MCF 10A (cell line): Measurements from ENCODE around the gene CSTPP1. TPM values are rescaled to one million over a fixed set of nuclear protein-coding genes. Genes with fewer than 3 reads are reported as not detected.

Experiments used
- BruUV-seq: library from RNA; stranded (reverse); fragments of 400-500 nt; replicated peaks from 2 replicates; lab custom pipeline; 2021; lab: Mats Ljungman, UMichigan
- CTCF ChIA-PET: fragments of 300-600 bp; sonication (Branson Sonifier 250); formaldehyde crosslinking; extraction: SDS; loops from one replicate; lab custom pipeline; 2021; ENCODE audit warnings: antibody characterized with exemption, inconsistent platforms; lab: Yijun Ruan, JAX
- POLR2A ChIA-PET: fragments of 300-600, 350-650 bp; sonication (Branson Sonifier 250); formaldehyde crosslinking; extraction: SDS; loops from one replicate; lab custom pipeline; 2020; ENCODE audit warnings: antibody characterized with exemption, inconsistent platforms; lab: Yijun Ruan, JAX
- DNase-seq: peaks from one replicate; pipeline ENCODE4 v3.0.0-alpha.2; 2018; ENCODE audit not compliant: unreplicated experiment
- H3K27ac Mint-ChIP-seq: one replicate; pipeline ENCODE4 v1.8.0; 2022; ENCODE audit warnings: mild to moderate bottlenecking, low read depth, mixed read lengths; ENCODE audit not compliant: unreplicated experiment
- H3K27me3 Mint-ChIP-seq: one replicate; pipeline ENCODE4 v1.8.0; 2022; ENCODE audit warnings: mixed read lengths; ENCODE audit not compliant: insufficient read depth, unreplicated experiment
- H3K36me3 Mint-ChIP-seq: one replicate; pipeline ENCODE4 v1.8.0; 2022; ENCODE audit warnings: mild to moderate bottlenecking, moderate library complexity, mixed read lengths; ENCODE audit not compliant: insufficient read depth, unreplicated experiment
- H3K4me1 Mint-ChIP-seq: one replicate; pipeline ENCODE4 v1.8.0; 2022; ENCODE audit warnings: mixed read lengths; ENCODE audit not compliant: insufficient read depth, unreplicated experiment
- H3K4me3 Mint-ChIP-seq: one replicate; pipeline ENCODE4 v1.8.0; 2022; ENCODE audit warnings: mild to moderate bottlenecking, moderate library complexity, mixed read lengths; ENCODE audit not compliant: unreplicated experiment
- H3K9me3 Mint-ChIP-seq: one replicate; pipeline ENCODE4 v1.8.0; 2022; ENCODE audit warnings: mixed read lengths; ENCODE audit not compliant: unreplicated experiment
- intact Hi-C: fragments of 100-400 bp; cut with micrococcal nuclease; formaldehyde crosslinking; loops from 2 replicates; pipeline ENCODE4 v1.14.1; 2022
- total RNA-seq: library from RNA; stranded (reverse); gene quantifications from 2 replicates; pipeline ENCODE4 v1.2.3, GENCODE V29; 2022
- TF ChIP-seq, protein P1 (sequence below): fragments of 200-600 bp; IDR thresholded peaks from one replicate; pipeline ENCODE4 v1.8.0; 2022; ENCODE audit warnings: antibody characterized with exemption, mild to moderate bottlenecking; ENCODE audit not compliant: unreplicated experiment

The CSTPP1 gene
- total RNA-seq, 1 experiment from 2014 or later, result 19.2 TPM

DNA sequence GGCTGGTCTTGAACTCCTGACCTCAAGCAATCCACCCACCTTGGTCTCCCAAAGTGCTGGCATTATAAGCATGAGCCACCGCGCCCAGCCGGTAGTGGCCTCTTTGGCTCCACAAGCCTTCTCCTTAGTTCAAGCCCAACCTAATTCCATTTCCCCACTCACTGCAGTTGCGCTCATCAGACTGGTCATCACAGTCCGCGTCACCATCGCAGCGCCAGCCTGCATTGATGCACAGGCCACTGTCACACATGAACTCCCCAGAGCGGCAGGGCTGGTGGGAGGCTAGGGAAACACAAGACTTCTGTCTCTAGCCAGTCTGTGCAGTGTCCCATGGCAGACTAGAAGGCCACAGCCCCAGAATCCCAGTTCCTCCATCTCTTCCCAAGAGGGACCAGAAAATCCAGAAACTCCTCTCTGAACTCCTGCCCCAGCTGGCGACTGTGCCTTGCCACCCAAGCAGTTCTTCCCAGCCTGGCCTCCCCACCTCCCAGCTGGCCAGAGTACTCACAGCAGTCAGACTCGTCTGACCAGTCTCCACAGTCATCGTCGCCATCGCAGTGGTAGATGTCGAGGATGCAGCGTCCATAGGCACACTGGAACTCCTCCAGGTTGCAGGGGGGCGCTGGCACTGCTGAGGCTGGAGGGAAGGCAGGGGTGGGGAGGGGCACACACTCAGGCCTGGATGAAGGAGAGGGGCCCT is 38.0 kb upstream of the CSTPP1 start:
- Mint-ChIP-seq H3K4me1 (peaks cover 12% of the 10 kb centered on the region), H3K27me3 (no peaks in the 10 kb centered on the region), H3K27ac (no peak overlapping the region), H3K4me3 (no peak overlapping the region), H3K9me3 (no peaks in the 10 kb centered on the region), H3K36me3 (no peaks in the 10 kb centered on the region)
- TF ChIP-seq, protein P1, sequence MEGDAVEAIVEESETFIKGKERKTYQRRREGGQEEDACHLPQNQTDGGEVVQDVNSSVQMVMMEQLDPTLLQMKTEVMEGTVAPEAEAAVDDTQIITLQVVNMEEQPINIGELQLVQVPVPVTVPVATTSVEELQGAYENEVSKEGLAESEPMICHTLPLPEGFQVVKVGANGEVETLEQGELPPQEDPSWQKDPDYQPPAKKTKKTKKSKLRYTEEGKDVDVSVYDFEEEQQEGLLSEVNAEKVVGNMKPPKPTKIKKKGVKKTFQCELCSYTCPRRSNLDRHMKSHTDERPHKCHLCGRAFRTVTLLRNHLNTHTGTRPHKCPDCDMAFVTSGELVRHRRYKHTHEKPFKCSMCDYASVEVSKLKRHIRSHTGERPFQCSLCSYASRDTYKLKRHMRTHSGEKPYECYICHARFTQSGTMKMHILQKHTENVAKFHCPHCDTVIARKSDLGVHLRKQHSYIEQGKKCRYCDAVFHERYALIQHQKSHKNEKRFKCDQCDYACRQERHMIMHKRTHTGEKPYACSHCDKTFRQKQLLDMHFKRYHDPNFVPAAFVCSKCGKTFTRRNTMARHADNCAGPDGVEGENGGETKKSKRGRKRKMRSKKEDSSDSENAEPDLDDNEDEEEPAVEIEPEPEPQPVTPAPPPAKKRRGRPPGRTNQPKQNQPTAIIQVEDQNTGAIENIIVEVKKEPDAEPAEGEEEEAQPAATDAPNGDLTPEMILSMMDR, result no peak
- no TSS peak for BruUV-seq
- no peak for DNase-seq
- ChIA-PET POLR2A (no interaction called here), CTCF (interaction anchor here (1.6 kb wide), 1 partner anchor 255 kb away, joined by 3 read pairs; no protein-coding TSS in a partner anchor)
- intact Hi-C loops, result no loop called here

DNA sequence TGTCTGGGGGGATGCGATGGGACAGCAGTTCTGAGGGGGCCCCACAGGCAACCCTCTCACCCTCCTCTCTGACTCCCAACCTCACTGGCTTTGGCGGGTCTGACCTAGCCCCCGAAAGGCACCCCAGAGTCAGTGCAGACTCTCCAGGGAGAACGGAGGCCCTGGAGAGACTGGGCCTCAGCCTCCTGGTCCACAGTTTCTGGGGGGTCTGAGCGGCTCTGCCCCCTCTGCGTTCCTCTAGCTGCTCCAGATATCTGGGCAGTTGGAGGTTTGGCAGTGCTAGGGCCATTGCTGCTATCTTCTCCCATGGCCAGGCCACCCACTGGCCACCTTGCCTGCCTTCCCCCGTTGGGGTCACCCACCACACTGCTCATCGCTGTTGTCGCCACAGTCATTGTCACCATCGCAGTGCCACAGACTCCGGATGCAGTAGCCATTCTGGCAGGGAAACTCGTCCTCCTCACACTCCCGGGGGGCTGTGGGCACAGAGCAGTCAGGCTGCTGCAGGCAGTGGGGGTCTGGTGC is 37.0 kb upstream of the CSTPP1 start:
- H3K27me3 Mint-ChIP-seq, result peaks cover 7% of the 10 kb centered on the region
- H3K4me3 Mint-ChIP-seq, result no peak overlapping the region
- intact Hi-C loops, result no loop called here
- H3K36me3 Mint-ChIP-seq, result no peaks in the 10 kb centered on the region
- DNase-seq, result no peak
- CTCF ChIA-PET, result interaction anchor here (0.6 kb wide), 2 partner anchors 91 to 1791 kb away, joined by 3 to 4 read pairs; no protein-coding TSS in a partner anchor
- POLR2A ChIA-PET, result interaction anchor here (0.9 to 1.8 kb wide), 2 partner anchors 13 to 15 kb away, joined by 3 to 5 read pairs; no protein-coding TSS in a partner anchor
- no TSS peak for BruUV-seq
- no peaks in the 10 kb centered on the region for H3K9me3 Mint-ChIP-seq
- TF ChIP-seq, protein P1, result no peak
- no peak overlapping the region for H3K27ac Mint-ChIP-seq
- peaks cover 12% of the 10 kb centered on the region for H3K4me1 Mint-ChIP-seq

DNA sequence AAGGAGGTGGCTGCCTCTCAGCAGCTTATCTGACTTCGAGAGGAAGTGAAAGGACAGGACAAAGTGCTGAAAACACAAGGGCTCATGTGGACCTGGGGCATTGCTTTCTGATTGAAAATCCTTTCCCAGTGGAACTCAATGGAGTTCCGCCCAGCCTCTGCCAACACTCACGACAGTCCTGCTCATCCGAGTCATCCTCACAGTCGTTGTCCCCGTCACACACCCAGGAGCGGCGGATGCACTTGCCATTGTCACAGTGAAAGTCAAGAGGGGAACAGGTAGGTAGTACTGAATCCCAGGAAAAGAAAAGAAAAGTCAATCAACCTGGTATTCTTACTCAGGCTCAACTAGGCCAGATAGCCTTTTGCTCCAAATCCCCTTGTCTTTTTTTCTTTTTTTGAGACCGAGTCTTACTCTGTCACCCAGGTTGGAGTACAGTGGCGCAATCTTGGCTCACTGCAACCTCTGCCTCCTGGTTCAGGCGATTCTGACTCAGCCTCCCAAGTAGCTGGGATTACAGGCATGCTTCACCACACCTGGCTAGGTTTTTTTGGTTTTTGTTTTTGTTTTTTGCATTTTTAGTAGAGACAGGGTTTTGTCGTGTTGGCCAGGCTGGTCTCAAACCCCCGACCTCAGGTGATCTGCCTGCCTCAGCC is 36.3 kb upstream of the CSTPP1 start:
- Mint-ChIP-seq H3K36me3 (no peaks in the 10 kb centered on the region), H3K4me1 (peaks cover 12% of the 10 kb centered on the region), H3K27me3 (peaks cover 7% of the 10 kb centered on the region), H3K4me3 (no peak overlapping the region), H3K27ac (no peak overlapping the region), H3K9me3 (no peaks in the 10 kb centered on the region)
- POLR2A ChIA-PET, result interaction anchor here (0.9 to 1.8 kb wide), 4 partner anchors 11 to 17 kb away, joined by 3 to 5 read pairs (median 4); no protein-coding TSS in a partner anchor
- CTCF ChIA-PET, result interaction anchor here (0.6 to 1.6 kb wide), 5 partner anchors 32 to 360 kb away, joined by 4 to 12 read pairs (median 4); no protein-coding TSS in a partner anchor
- DNase-seq, result peak; percentile 68
- intact Hi-C loops, result no loop called here
- TF ChIP-seq, protein P1, result no peak
- no TSS peak for BruUV-seq

DNA sequence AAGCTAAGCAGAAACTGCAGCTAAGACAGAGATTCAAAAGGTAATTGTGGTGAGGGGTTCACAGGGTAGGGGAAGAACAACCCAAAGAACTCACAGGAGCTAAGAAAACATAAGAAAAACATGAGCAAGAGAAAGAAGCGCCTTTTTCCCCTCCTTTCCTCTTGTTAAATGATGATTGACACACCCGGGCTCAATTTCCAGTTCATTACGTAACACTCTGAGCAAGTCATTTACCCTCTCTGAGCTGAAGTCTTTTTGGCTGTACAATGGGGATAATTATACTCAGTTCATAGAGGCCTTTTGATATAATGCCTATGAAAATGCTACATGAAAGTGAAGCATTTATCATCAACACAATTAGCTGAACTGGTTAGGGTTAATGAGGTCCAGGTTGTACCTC is 35.4 kb upstream of the CSTPP1 start:
- ChIA-PET POLR2A (interaction anchor here (1.3 to 1.6 kb wide), 3 partner anchors 10 to 16 kb away, joined by 3 to 5 read pairs (median 3); no protein-coding TSS in a partner anchor), CTCF (interaction anchor here (0.8 to 1.6 kb wide), 4 partner anchors 9 to 260 kb away, joined by 3 to 12 read pairs (median 4); no protein-coding TSS in a partner anchor)
- DNase-seq, result peak; percentile 53
- Mint-ChIP-seq H3K4me1 (peaks cover 12% of the 10 kb centered on the region), H3K9me3 (no peaks in the 10 kb centered on the region), H3K4me3 (no peak overlapping the region), H3K27me3 (peaks cover 7% of the 10 kb centered on the region), H3K36me3 (no peaks in the 10 kb centered on the region), H3K27ac (no peak overlapping the region)
- TF ChIP-seq, protein P1, result no peak
- BruUV-seq, result no TSS peak
- intact Hi-C loops, result no loop called here
